Measurements from ENCODE around the gene AKAP8L.

The AKAP8L gene

GRCh38 chr19:15400521-15401396 lies 18.0 kb downstream of the AKAP8L start:
- no peak for DNase-seq (ENCODE audit: low read depth)
- no peak overlapping the region for H3K4me3 ChIP-seq (ENCODE audit: low read depth, low read length)
- TF ChIP-seq CTCF (conservative IDR thresholded peaks at IDR 0.05; ENCODE audit: low read depth, low read length) = no peak

- TF ChIP-seq CTCF (conservative IDR thresholded peaks at IDR 0.05; ENCODE audit: low read depth, low read length) = no peak
- no peak for DNase-seq (ENCODE audit: low read depth)
- no peak overlapping the region for H3K4me3 ChIP-seq (ENCODE audit: low read depth, low read length)
Measured at GRCh38 chr19:15399635-15400034, 19.2 kb downstream of the AKAP8L start.

GRCh38 chr19:15399234-15399515 lies 19.6 kb downstream of the AKAP8L start:
- no peak for DNase-seq (ENCODE audit: low read depth)
- no peak overlapping the region for H3K4me3 ChIP-seq (ENCODE audit: low read depth, low read length)
- TF ChIP-seq CTCF (conservative IDR thresholded peaks at IDR 0.05; ENCODE audit: low read depth, low read length) = no peak

GRCh38 chr19:15398501-15399233 lies 20.1 kb downstream of the AKAP8L start:
- H3K4me3 ChIP-seq (ENCODE audit: low read depth, low read length) = no peak overlapping the region
- no peak for DNase-seq (ENCODE audit: low read depth)
- no peak for TF ChIP-seq CTCF (conservative IDR thresholded peaks at IDR 0.05; ENCODE audit: low read depth, low read length)

GRCh38 chr19:15397782-15398181 lies 21.0 kb downstream of the AKAP8L start:
- no peak for DNase-seq (ENCODE audit: low read depth)
- no peak for TF ChIP-seq CTCF (conservative IDR thresholded peaks at IDR 0.05; ENCODE audit: low read depth, low read length)
- no peak overlapping the region for H3K4me3 ChIP-seq (ENCODE audit: low read depth, low read length)

- DNase-seq (ENCODE audit: low read depth) = no peak
- TF ChIP-seq CTCF (conservative IDR thresholded peaks at IDR 0.05; ENCODE audit: low read depth, low read length) = no peak
Measured at GRCh38 chr19:15397236-15397635, 21.6 kb downstream of the AKAP8L start.

More at GRCh38 chr19:15397236-15397635, 21.6 kb downstream of the AKAP8L start:
- no peak overlapping the region for H3K4me3 ChIP-seq (ENCODE audit: low read depth, low read length)

All from choroid plexus epithelial cell (primary cell).